Measurements from ENCODE around the gene ODF4.

DNA sequence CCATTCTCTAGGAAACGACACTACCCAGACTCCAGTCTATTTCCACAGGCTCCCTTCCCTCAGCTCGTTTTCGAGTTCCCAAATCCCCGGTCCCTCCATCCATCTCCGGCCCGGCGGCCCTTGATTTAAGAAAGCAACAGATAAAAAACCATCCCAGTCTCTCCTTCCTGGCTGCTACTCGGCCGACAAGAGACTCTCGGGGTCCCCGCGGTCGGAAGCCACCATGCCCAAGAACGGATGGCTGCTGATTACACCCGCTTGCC, 43.2 kb downstream of the ODF4 start:
- TF ChIP-seq POLR2AphosphoS5 (IDR thresholded peaks at IDR 0.05; ENCODE audit: low read depth, low read length) (no peak), TAF1 (IDR thresholded peaks at IDR 0.05; ENCODE audit: borderline replicate concordance, insufficient read depth, low read length) (no peak), FOXP2 (optimal IDR thresholded peaks at IDR 0.05; ENCODE audit: borderline replicate concordance, extremely low read depth, extremely low read length, insufficient read depth) (no peak), SIN3A (IDR thresholded peaks at IDR 0.05; ENCODE audit: borderline replicate concordance, insufficient read depth, low read length) (no peak)
- TF ChIP-seq, protein P1, sequence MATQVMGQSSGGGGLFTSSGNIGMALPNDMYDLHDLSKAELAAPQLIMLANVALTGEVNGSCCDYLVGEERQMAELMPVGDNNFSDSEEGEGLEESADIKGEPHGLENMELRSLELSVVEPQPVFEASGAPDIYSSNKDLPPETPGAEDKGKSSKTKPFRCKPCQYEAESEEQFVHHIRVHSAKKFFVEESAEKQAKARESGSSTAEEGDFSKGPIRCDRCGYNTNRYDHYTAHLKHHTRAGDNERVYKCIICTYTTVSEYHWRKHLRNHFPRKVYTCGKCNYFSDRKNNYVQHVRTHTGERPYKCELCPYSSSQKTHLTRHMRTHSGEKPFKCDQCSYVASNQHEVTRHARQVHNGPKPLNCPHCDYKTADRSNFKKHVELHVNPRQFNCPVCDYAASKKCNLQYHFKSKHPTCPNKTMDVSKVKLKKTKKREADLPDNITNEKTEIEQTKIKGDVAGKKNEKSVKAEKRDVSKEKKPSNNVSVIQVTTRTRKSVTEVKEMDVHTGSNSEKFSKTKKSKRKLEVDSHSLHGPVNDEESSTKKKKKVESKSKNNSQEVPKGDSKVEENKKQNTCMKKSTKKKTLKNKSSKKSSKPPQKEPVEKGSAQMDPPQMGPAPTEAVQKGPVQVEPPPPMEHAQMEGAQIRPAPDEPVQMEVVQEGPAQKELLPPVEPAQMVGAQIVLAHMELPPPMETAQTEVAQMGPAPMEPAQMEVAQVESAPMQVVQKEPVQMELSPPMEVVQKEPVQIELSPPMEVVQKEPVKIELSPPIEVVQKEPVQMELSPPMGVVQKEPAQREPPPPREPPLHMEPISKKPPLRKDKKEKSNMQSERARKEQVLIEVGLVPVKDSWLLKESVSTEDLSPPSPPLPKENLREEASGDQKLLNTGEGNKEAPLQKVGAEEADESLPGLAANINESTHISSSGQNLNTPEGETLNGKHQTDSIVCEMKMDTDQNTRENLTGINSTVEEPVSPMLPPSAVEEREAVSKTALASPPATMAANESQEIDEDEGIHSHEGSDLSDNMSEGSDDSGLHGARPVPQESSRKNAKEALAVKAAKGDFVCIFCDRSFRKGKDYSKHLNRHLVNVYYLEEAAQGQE (IDR thresholded peaks at IDR 0.05; ENCODE audit: insufficient read depth in 1 of 2, low read depth in 2 of 2, low read length in 2 of 2), result no peak; a peak in 1 of 4 replicates

Measured in PFSK-1 (cell line).